HG02642 (cell line): Measurements from ENCODE around the gene SRBD1.

Experiments used
- ATAC-seq: cut with Tn5 transposase; IDR thresholded peaks from one replicate; pipeline ENCODE4 v1.9.1; 2021; ENCODE audit warnings: mild to moderate bottlenecking; ENCODE audit not compliant: unreplicated experiment, poor library complexity

SRBD1 gene

DNA sequence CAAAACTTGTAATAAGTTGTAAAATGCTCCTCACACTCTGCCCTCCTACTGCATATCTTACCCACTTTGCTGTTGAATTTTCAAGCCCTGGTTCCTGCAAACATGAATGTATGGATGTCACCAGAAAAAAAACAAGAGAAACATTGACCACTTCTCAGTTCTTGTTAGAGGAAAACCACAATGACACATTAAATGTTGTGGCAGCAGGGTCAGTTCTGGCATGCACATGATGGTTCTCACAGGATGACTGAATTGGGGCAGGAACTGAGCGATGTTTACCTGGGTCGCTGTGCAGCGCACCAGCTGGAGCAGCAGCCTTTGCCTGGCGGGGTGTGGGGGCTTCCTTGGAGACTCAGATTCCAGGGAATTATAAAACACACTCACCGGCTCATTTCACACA lies 26.4 kb upstream of the SRBD1 start:
- peak; percentile 51 for ATAC-seq

DNA sequence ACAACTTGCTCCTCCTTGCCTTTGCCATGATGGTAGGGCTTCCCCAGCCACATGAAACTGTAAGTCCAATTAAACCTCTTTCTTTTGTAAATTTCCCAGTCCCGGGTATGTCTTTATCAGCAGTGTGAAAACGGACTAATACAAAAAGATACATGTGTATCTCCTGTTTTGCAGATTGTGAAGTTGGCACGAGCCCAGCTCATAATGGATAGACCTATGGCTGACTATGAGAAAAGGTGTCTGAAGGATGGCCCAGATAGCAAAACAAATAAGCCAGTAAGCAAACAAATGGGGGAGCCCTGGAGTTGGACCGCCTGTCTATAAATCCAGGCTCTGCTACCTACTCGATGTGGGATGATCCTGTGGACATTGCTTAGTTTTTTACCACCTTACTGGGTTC lies 24.9 kb upstream of the SRBD1 start:
- no peak for ATAC-seq

DNA sequence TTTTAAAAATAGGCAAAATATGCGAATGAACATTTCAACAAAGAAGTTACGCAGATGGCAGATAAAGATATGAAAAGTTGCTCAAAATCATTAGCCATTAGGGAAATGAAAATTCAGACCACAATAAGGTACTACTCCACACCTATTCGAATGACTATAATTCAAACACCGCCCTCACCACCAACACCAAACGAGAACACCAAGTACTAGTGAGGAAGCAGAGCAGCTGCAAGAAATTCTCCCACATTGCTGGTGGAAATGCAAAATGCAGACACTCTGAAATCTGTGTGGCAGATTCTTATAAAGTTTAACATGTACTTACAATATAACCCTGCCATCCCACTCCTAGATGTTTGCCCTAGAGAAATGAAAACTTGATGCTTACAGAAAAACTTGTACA lies 23.2 kb upstream of the SRBD1 start:
- no peak for ATAC-seq

DNA sequence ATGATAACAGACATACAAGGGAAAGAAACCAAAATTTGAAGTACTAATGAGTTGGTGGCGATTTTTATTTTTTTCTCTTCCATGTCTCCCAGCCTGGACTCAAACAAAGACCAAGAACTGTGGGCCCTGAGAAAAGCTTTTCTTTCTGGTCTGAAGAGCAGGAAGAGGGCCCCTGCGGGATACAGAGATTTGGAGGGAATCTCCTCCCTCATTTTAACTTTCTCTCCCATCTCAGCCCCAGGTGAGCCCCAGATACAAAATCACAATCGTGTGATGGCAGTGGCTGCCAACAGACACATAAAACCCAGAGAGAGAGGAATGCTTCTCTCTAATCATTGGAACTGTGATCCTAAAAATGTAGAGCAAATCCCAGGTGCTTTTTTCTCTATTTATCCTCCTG lies 20.9 kb upstream of the SRBD1 start:
- no peak for ATAC-seq

DNA sequence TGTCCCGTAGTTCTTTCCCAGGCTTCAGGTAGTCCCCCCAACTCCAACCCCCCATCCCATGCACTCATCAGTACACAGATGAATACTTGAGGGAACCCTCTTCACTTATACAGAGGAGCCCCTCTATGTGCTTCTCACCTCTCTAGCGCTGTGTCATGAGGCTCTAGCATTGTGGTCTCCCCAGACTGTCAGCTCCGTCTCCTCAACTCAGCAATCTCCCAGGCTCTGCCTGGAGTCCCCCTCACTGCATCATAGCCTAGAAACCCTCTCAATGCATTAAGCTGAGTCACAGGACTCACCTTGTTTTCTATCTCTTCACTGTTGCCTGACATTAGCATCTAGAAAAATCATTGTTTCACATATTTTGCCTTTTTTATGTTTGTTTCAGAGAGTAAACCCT lies 20.3 kb upstream of the SRBD1 start:
- ATAC-seq: no peak

DNA sequence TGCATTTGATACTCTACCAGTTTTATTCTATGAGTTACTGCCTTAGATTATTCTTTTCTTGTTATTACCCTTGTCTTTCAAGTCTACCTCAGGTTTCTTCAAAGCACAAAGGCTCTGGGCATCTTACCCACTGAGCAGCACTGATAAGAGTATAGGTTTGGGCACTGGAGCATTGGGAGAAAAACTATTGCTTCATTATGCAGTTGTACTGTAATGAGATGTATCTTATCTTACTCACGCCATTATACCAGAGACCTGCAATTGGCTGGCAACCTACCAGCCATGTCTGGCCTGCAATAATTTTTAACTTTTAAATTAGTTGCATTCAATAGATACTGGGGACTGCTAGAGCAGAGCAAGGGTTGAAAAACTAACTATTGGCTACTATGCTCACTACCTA lies 18.9 kb upstream of the SRBD1 start:
- ATAC-seq: no peak

DNA sequence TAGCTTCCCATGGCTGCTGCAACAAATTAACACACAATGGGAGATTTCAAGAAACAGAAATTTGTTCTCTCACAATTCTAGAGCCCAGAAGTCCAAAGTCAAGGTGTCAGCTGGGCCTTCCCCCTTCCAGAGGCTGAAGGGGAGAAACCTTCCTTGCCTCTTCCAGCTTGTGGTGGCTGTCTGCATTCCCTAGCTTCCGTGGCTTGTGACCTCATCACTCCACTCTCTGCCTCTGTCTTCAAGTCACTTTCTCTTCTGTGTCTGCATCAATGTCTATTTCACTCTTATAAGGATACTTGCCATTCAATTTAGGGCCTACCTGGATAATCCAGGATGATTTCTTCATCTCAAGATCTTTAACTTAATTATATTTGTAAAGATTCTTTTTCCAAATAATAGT lies 16.8 kb upstream of the SRBD1 start:
- ATAC-seq: no peak

DNA sequence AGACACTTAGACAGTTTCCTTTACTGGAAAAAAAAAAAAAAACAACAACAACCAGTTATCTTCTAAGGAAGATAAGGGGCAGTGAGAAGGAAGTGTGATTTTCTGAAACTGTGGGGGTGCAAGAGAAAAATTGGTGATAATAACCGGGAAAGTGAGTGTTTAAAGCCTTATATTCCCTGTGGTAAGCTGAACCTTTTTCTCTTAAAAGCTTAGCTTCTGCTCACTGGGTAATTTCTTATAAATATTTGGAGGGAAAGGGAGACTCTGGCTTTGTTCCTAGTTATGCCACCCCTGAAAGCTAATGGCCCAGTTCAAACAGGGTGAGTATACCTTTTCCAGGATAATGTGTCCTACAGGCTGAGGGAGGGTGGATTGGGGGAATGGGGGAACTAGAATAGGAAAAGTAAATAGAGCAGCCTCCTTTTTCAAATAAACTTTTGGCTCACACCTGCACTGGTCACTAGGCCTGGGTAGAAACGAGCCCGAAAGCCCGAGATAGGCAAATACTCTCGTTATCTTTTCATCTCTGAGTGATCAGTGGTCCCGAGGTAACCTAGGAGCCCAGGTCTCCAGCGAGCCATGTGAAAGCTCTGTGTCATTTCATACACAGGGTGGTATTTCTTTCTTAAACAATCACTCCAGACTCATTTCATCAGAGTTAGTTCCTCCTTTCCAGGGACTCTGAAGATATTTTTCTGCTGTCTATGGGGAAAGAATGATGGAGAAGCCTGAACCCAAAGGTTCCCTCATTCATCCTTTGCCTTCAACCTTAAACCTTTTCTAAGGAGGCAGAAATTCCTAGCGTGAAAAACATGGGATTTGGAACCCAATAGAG lies 15.5 kb upstream of the SRBD1 start:
- no peak for ATAC-seq

DNA sequence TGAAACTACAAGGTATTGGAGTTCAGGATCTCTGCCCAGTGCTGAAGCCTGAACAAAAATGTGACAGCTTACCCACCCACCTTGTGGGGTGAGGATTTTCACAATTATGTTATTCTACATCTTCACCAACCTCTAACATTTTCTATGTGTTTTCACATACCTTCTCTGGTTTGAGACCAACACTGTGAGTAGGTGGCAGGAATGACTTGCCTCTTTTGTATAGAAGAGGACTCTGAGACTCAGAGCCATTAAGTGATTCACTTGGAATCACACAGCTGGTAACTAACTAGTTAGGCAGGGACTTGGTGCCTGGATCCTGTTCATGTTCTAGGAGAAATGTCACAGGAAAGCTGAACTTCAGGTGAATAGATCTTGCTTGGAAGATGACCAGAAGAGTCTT lies 14.8 kb upstream of the SRBD1 start:
- no peak for ATAC-seq

DNA sequence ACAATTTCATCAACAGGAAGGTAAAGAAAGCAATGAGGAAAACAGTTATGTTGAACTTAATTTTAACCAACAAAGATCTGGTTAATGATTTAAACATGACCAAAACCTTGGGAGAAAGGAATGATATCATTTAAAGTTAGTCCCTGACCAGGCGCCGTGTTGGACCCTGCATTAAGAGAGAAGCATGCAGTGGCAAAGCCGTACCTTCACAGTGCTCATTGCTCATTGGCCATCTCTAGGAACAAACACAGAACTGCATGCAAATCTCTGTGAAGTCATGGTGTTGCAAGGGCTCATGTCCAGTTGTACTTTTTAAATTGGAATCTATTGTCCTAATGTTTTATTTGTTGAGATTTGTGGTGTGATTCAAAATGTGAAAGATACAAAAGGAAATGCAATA lies 12.0 kb upstream of the SRBD1 start:
- no peak for ATAC-seq

DNA sequence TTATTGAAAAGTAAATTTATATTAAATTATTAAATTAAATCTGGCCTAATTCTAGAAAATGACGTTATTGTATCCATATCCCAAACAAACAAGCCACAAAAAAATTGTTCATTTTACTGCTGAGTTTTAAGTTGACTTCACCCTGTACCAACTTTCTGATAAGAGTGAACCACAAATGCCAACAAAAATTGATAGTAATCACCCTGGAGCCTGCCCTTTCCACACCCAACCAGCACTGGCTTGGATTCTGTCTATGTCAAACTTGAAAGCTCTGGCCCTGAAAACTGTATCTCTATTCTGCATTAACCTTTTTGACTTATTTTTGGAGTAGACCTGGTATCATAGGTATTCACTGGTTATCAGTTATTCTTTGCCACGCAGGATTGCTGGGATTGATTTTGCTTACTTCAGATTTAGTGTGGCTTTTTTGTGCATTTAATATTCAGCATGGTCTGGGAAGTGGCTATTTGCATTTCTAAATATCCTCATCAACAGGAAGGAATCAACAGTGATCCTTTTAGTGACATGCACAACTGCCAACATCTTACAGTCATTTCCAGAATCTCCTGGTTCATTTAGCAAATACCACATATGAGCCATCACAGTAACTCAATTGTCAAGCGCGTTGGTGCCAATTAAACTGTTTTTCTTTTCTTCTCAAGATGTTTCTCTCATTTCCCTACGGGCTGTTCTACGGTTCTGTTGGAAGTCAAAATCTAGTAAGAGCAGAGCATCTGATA lies 11.4 kb upstream of the SRBD1 start:
- no peak for ATAC-seq

DNA sequence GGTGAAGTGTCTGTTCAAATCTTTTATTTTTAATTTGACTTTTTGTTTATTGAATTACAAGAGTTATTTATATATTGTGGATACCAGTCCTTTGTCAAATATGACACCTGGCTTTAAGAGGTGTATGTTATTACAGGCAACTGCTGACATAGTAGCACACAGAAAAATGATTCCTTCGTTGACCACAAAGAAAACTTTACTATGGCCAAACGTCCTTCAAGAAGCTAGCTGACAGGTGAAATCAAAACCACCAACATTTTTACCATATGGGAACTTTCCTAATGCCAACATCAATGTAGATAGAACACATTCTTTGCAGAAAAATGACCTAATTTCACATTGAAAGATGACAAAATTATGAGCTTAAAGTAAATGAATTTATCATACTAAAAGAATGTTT lies 6.4 kb upstream of the SRBD1 start:
- ATAC-seq: no peak

DNA sequence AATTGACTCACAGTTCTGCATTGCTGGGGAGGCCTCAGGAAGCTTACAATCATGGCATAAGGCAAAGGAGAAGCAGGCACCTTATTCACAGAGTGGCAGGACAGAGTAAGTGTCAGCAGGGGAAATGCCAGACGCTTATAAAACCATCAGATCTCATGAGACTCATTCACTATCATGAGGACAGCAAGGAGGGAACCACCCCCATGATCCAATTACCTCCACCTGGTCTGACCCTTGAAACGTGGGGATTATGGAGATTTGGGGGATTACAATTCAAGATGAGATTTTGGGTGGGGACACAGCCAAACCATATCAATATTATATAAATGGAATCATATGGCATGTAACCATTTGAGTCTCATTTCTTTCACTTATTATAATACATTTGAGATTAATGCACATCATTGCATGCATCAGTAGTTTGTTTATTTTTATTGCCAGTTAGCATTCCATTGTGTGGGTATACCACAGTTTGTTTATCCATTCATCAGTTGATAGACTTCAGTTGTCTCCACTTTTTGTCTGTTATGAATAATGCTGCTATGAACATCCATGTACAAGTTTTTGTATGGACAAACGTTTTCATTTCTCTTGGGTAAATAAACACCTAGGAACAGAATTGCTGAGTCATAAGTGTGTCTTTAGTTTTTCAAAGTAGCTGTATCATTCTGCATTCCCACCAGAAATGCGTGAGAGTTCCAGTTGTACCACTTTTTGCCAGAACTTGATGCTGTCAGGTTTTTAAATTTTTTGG lies 5.8 kb upstream of the SRBD1 start:
- no peak for ATAC-seq

DNA sequence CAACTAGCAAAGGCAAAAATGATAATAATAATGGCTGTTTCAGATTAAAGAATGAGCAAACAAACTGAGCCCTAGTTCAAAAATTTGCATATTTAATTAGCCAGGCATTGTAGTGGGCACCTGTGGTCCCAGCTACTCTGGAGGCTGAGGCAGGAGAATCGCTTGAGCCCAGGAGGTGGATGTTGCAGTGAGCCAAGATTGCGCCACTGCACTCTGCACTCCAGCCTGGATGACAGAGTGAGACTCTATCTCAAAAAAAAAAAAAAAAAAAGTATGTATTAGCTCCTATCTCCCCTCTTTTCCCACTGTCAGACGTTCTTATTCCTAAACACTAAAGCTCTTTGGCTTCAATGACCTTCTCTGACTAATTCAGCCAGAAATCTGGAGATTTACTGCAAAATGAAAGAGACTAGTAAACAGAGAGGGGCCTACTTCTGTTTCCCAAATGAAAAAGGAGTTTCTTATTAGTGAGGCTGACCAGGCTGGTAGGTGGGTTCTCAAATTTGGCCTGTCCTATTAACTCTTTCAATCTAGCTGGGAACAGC lies 3.9 kb upstream of the SRBD1 start:
- no peak for ATAC-seq

DNA sequence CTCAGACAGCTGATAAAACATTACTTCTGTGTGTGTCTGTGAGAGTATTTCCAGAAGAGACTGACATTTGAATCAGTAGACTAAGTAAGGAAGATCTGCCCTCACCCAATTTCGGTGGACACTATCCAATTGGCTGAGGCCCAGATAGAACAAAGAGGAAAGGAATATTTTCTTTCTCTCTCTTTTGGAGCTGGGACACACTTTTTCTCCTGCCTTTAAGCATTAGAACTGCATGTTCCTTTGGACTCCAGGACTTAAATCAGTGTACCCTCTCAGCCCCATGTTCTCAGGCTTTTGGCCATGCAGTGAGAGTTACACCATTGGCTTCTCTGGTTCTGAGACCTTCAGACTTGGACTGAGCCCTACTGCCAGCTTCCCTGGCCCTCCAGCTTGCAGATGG lies 3.3 kb upstream of the SRBD1 start:
- ATAC-seq: no peak

DNA sequence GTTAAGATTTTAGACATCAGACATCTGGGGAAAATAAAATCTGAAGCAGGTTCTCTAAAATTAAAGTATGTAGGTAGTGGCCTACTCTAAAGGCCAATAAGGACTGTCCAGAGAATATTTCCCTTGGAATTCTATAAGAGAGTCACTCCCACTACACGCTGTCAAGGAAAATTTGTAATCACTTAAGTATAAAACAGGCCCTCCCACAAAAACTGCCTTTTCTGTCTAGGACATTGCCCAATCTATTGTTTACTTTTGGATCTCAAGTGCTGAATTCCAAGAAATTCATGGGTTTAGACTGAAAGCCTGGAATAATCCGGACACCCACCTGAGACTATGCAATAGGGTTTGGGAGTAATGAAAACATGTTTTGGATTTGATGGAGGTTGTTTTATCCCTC lies 1.7 kb upstream of the SRBD1 start:
- ATAC-seq: no peak

DNA sequence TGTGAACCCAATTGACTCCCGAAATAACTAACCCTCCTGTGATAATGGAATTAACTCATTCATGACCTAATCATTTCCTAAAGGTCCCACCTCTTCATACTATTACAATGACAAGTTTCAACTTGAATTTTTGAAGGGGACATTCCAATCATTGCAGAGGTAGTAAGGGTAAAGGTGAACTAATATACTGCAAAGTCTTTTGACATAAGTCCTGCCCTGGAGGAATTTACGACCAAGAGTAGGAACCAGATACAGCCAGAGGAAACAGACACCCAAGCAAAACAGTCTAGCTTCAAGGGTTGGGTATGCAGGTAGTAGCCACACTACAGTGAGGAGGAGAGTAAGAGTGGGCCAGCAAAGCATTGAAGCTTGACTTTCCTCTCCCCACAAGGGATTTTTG lies 1.2 kb upstream of the SRBD1 start:
- no peak for ATAC-seq

DNA sequence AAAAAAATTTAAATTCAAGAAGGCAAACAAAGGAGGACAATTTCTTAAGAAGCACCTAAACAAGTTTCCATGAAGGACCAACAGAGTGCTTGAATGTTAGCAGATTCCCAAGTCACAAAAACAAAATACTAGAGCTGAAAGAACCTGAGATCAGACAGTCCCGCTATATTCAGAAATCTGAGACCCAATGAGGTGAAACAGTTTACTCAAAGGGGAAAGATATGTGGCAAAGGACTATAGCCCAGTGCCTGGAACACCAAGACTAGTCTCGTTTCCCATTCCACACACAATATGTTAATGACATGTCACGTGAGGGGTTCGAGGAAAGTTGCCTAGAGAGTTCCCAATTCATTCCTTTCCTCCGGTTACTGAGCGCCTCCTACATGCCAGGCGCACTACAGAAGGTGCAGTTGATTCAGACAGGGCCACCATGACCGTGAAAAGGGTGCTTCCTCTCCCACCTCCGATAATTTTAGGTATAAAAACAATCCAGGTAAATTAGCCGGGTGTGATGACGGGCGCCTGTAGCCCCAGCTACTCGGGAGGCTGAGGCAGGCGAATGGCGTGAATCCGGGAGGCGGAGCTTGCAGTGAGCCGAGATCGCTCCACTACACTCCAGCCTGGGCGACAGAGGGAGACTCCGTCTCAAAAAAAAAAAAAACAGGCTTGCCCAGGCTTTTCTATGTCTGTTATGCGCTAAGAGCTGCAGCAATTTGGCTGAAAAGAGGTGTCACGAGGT lies 617 bp downstream of the SRBD1 start:
- ATAC-seq: peak; percentile 51

DNA sequence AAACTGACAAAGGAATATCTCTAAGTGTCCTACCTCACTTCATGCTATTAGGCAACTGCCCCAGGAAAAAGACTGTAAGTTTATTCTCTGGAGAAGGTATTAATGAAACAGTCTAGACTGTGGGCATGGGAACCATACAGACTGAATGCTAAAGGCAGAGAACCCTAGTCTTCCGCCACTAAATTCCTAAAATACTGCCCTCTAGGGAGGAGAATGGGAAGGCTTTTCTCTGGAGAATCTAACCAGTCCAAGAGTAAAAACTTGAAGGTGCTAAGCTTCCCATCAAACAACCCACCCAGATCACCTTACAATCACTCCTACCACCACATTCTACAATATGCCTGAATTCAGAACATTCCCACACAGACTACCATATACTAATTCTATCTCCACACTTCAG lies 3.4 kb downstream of the SRBD1 start:
- ATAC-seq: no peak

DNA sequence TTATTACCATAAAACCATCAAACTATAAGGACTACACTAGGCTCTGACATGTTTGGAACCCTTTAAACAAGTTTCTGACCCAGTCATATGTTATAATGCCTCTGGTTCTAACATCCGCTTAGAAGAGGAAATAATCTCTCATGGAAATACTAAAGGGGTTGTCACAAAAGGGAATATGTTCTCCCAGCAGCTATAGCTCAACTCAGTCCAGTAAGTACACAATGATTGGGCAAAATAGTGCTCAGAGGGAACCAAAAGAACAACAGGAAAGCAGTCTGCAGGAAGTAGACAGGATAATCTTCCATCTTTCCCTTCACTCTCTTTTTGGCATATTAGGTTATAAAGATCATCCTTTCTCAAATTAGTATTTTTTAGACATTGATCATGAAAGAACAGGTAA lies 4.3 kb downstream of the SRBD1 start:
- no peak for ATAC-seq
